ENCODE data around the gene SPATS1. TPM values are rescaled to one million over a fixed set of nuclear protein-coding genes. Genes with fewer than 3 reads are reported as not detected.

Gene SPATS1
- total RNA-seq, 3 donors from 2014 or later, result not detected

- Mint-ChIP-seq H3K27me3 (ENCODE audit: low read depth) (peaks cover 19% of the 10 kb centered on the region), H3K4me1 (ENCODE audit: low read depth) (no peaks in the 10 kb centered on the region), H3K4me3 (no peak overlapping the region), H3K9me3 (no peaks in the 10 kb centered on the region), H3K36me3 (ENCODE audit: insufficient read depth) (no peaks in the 10 kb centered on the region)
- DNase-seq, result no peak
- no peak for ATAC-seq
Observed at GRCh38 chr6:44373051-44373450, 30.6 kb downstream of the SPATS1 start.

- DNase-seq (no peak), ATAC-seq (no peak)
- H3K9me3 Mint-ChIP-seq, result no peaks in the 10 kb centered on the region
- no peaks in the 10 kb centered on the region for H3K4me1 Mint-ChIP-seq (ENCODE audit: low read depth)
- no peaks in the 10 kb centered on the region for H3K36me3 Mint-ChIP-seq (ENCODE audit: insufficient read depth)
- peaks cover 17% of the 10 kb centered on the region for H3K27me3 Mint-ChIP-seq (ENCODE audit: low read depth)
- no peak overlapping the region for H3K4me3 Mint-ChIP-seq
Observed at GRCh38 chr6:44373787-44374186, 31.3 kb downstream of the SPATS1 start.

DNA sequence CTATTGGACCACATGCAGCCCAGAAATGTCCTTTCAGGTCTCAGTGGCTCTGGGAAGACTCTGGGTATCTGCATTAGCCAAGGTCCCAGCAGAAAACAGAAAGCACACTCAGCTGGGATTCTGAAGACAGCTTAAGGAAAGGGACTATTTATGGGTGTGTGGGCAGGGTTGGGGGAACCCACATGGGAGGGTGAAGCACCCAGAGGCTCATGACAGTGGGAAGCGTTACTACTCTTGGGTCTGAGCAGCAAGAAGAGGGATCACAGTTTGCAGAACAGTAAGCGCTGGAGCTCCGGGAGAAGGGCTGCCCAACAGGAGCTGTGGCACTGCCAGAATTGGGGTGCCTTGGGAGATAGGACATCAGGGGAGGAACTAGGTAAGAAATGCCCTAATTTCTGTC is 32.6 kb downstream of the SPATS1 start:
- H3K4me1 Mint-ChIP-seq (ENCODE audit: low read depth), result no peaks in the 10 kb centered on the region
- no peak for DNase-seq
- H3K27me3 Mint-ChIP-seq (ENCODE audit: low read depth), result peaks cover 13% of the 10 kb centered on the region
- H3K36me3 Mint-ChIP-seq (ENCODE audit: insufficient read depth), result no peaks in the 10 kb centered on the region
- no peak for ATAC-seq
- H3K4me3 Mint-ChIP-seq, result no peak overlapping the region
- H3K9me3 Mint-ChIP-seq, result no peaks in the 10 kb centered on the region

DNA sequence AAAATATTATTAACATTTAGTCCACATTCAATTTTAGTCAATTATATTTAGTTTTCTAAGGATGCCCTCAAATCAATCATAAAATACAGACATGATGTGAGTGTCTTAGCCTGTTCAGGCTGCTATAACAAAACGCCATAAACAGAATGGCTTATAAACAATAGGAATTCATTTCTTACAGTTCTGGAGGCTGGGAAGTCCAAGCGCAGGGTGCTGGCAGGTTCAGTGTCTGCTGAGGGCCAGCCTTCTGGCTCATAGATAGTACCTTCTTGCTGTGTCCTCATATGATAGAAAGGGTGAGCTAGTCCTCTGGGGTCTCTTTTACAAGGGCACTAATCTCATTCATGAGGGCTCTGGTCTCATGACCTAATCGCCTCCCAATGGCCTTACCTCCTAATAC is 35.0 kb downstream of the SPATS1 start:
- no peaks in the 10 kb centered on the region for H3K9me3 Mint-ChIP-seq

GRCh38 chr6:44377971-44378370 is 35.5 kb downstream of the SPATS1 start:
- peaks cover 14% of the 10 kb centered on the region for H3K27me3 Mint-ChIP-seq (ENCODE audit: low read depth)
- DNase-seq, result no peak
- no peak for ATAC-seq
- no peaks in the 10 kb centered on the region for H3K9me3 Mint-ChIP-seq
- no peaks in the 10 kb centered on the region for H3K36me3 Mint-ChIP-seq (ENCODE audit: insufficient read depth)
- H3K4me1 Mint-ChIP-seq (ENCODE audit: low read depth), result no peaks in the 10 kb centered on the region
- H3K4me3 Mint-ChIP-seq, result no peak overlapping the region

More for the DNA sequence above, 35.0 kb downstream of the SPATS1 start:
- ATAC-seq, result no peak
- DNase-seq, result no peak
- Mint-ChIP-seq H3K36me3 (ENCODE audit: insufficient read depth) (no peaks in the 10 kb centered on the region), H3K4me1 (ENCODE audit: low read depth) (no peaks in the 10 kb centered on the region), H3K4me3 (no peak overlapping the region), H3K27me3 (ENCODE audit: low read depth) (peaks cover 18% of the 10 kb centered on the region)

DNA sequence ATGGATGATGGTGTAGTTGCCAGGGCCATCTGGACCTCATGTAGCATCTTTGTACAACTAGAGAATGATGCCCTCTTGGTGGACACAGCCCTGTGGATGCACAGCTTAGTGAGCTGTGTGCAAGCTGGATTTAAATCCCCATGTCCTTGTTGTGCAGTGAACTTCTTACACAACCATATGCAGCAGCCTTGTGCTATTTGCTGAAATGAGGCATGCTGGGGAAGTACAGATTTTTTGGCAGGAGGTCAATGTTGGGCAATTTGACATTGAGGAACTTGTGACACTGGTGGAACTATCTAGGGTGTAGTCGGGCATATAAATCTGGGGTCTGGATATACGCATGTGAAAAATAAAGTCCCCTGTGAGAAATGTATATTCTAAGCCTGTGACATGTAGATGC is 39.3 kb downstream of the SPATS1 start:
- no peaks in the 10 kb centered on the region for H3K36me3 Mint-ChIP-seq (ENCODE audit: insufficient read depth)
- H3K9me3 Mint-ChIP-seq, result no peaks in the 10 kb centered on the region
- ATAC-seq (no peak), DNase-seq (no peak)
- peaks cover 5% of the 10 kb centered on the region for H3K27me3 Mint-ChIP-seq (ENCODE audit: low read depth)
- peaks cover 4% of the 10 kb centered on the region for H3K4me1 Mint-ChIP-seq (ENCODE audit: low read depth)
- H3K4me3 Mint-ChIP-seq, result no peak overlapping the region

GRCh38 chr6:44386364-44386928 is 44.0 kb downstream of the SPATS1 start:
- H3K9me3 Mint-ChIP-seq, result no peaks in the 10 kb centered on the region
- no peak for ATAC-seq

GRCh38 chr6:44386929-44387345 is 44.5 kb downstream of the SPATS1 start:
- peak; percentile 3 to 22 for ATAC-seq
- Mint-ChIP-seq H3K4me1 (ENCODE audit: low read depth) (peaks cover 37% of the 10 kb centered on the region), H3K4me3 (peak overlapping the region; percentile 93), H3K9me3 (no peaks in the 10 kb centered on the region), H3K27me3 (ENCODE audit: low read depth) (peaks cover 5% of the 10 kb centered on the region), H3K36me3 (ENCODE audit: insufficient read depth) (peaks cover 18% of the 10 kb centered on the region)
- DNase-seq, result no peak

More at GRCh38 chr6:44386364-44386928, 44.0 kb downstream of the SPATS1 start:
- Mint-ChIP-seq H3K27me3 (ENCODE audit: low read depth) (peaks cover 5% of the 10 kb centered on the region), H3K4me3 (peak overlapping the region; percentile 93), H3K36me3 (ENCODE audit: insufficient read depth) (peaks cover 16% of the 10 kb centered on the region), H3K4me1 (ENCODE audit: low read depth) (peaks cover 34% of the 10 kb centered on the region)
- DNase-seq, result no peak

DNA sequence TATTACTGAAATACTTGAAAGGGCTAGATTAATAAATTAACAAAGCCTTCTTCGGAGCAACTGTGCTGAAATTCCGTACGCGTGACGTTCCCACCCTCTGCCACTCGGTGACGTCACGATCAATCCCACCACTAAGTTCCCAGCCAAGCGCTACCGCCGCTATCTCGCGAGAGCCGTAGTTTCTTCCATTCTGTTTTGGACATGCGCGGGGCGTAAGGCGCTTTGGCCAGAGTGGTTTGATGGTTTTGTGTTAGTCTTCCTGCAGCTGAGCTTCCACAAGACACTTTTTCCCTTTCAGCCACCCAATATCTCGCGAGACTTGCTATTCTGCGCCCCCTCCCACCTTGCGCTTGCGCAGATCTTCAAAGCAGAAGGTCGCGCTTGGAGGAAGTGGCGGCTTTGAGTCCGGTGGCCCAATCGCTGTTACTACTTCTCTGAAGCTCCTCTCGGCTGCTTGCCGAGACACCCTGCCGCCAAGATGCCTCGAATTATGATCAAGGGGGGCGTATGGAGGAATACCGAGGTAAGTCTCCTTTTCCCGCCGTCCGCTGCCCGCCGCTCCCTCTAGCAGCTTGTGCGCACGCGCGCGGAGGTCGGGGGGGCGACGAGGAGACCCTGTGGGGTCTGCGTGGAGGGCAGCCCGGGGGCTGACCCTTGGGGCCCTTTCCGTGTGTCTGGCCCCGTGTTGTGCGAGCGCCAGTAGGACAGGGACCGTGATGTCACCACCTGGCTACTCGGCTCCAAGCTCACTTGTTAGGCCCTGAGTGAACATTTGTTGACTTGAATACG is 45.1 kb downstream of the SPATS1 start, which contains the start of gene CDC5L:
TSS of gene CDC5L (plus strand) at position 361 of the 789 bp plus-strand sequence. CDS start at position 479, 118 bp downstream.
- Mint-ChIP-seq H3K27me3 (ENCODE audit: low read depth) (no peaks in the 10 kb centered on the region), H3K4me1 (ENCODE audit: low read depth) (peaks cover 37% of the 10 kb centered on the region), H3K4me3 (peak within 1 kb of the TSS; percentile 93), H3K36me3 (ENCODE audit: insufficient read depth) (peaks cover 24% of the 10 kb centered on the region), H3K9me3 (no peaks in the 10 kb centered on the region)
- peak; percentile 94 to 95 for ATAC-seq
- DNase-seq, result peak; percentile 88

DNA sequence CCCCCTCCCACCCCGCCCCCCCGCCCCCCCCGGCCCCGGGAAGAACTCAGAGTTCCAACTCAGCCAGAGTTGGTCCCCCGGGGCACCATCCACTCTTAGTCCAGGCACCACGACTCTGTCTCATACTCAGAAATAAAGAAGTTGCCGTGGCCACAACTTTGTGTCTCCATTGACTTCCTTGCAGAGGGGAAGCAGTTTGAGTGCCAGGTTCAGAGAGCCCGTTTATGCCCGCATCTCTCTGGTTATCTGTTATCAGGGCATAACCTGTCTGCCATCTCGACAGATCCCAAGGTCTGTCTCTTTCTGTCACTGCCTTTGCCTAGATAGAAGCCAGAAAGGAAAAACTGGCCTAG is 45.7 kb downstream of the SPATS1 start:
- peaks cover 24% of the 10 kb centered on the region for H3K36me3 Mint-ChIP-seq (ENCODE audit: insufficient read depth)
- H3K4me3 Mint-ChIP-seq, result peak overlapping the region; percentile 93
- ATAC-seq, result no peak
- H3K9me3 Mint-ChIP-seq, result no peaks in the 10 kb centered on the region
- peak; percentile 6 for DNase-seq
- H3K4me1 Mint-ChIP-seq (ENCODE audit: low read depth), result peaks cover 37% of the 10 kb centered on the region
- H3K27me3 Mint-ChIP-seq (ENCODE audit: low read depth), result no peaks in the 10 kb centered on the region

DNA sequence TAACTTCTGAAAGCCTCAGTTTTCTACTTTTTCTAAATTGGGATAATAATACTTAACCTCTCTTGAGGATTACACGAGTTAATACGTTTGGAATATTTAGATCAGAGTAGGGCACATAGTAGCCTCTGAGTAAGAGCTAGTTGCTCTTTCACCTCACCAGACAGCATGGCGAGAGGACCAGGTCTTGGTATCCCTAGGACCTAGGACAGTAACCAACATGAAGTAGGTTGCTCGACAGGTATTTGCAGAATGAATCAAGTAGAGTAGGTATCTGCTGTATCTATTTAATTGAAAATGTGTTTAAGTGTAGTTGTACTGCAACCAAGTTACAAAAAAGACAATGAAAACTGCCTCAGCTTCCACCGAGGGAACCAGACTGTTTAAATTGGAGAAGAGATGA is 46.4 kb downstream of the SPATS1 start:
- Mint-ChIP-seq H3K9me3 (no peaks in the 10 kb centered on the region), H3K4me1 (ENCODE audit: low read depth) (peaks cover 37% of the 10 kb centered on the region), H3K4me3 (peak overlapping the region; percentile 93), H3K27me3 (ENCODE audit: low read depth) (no peaks in the 10 kb centered on the region), H3K36me3 (ENCODE audit: insufficient read depth) (peaks cover 26% of the 10 kb centered on the region)
- ATAC-seq (no peak), DNase-seq (no peak)

GRCh38 chr6:44390158-44390683 is 47.8 kb downstream of the SPATS1 start:
- Mint-ChIP-seq H3K4me3 (peak overlapping the region; percentile 5), H3K27me3 (ENCODE audit: low read depth) (no peaks in the 10 kb centered on the region), H3K9me3 (no peaks in the 10 kb centered on the region), H3K36me3 (ENCODE audit: insufficient read depth) (peaks cover 34% of the 10 kb centered on the region), H3K4me1 (ENCODE audit: low read depth) (peaks cover 41% of the 10 kb centered on the region)
- ATAC-seq (no peak), DNase-seq (no peak)
